HG03175 (cell line): Measurements from ENCODE around the gene CLCA1.

Experiments used
- ATAC-seq: cut with Tn5 transposase; IDR thresholded peaks from one replicate; pipeline ENCODE4 v1.9.1; 2021; ENCODE audit warnings: mild to moderate bottlenecking, moderate library complexity; ENCODE audit not compliant: unreplicated experiment

The CLCA1 gene

GRCh38 chr1:86548839-86549238, 80.1 kb downstream of the CLCA1 start:
- no peak for ATAC-seq
